Smooth muscle cell (in vitro differentiated cells): ENCODE results near the gene IGFL2. TPM values are rescaled to one million over a fixed set of nuclear protein-coding genes. Genes with fewer than 3 reads are reported as not detected.

ENCODE experiments used
- DNase-seq: peaks from one replicate; lab custom pipeline; 2025; ENCODE audit not compliant: unreplicated experiment; lab: John Stamatoyannopoulos, UW
- H2AFZ ChIP-seq: fragments of 200-600 bp; sonication (generic); 2 replicates; pipeline ENCODE4 v1.6.0; 2016; ENCODE audit warnings: antibody characterized with exemption, low read depth, mild to moderate bottlenecking
- H3F3A ChIP-seq: fragments of 200-600 bp; sonication (generic); 2 replicates; pipeline ENCODE4 v1.6.0; 2017; ENCODE audit warnings: antibody characterized with exemption, low read depth
- H3K27ac ChIP-seq: fragments of 200-600 bp; sonication (generic); 2 replicates; pipeline ENCODE4 v1.5.1; 2016; ENCODE audit warnings: low read depth, mild to moderate bottlenecking
- H3K27me3 ChIP-seq: fragments of 200-600 bp; sonication (generic); 2 replicates; pipeline ENCODE4 v1.6.1; 2016; ENCODE audit warnings: low read depth, mild to moderate bottlenecking
- H3K36me3 ChIP-seq: fragments of 200-600 bp; sonication (generic); 2 replicates; pipeline ENCODE4 v1.5.1; 2016; ENCODE audit warnings: low read depth
- H3K4me1 ChIP-seq: fragments of 200-600 bp; sonication (generic); 2 replicates; pipeline ENCODE4 v1.5.1; 2016; ENCODE audit warnings: low read depth
- H3K4me2 ChIP-seq: fragments of 200-600 bp; sonication (generic); 2 replicates; pipeline ENCODE4 v1.6.0; 2016; ENCODE audit warnings: mild to moderate bottlenecking
- H3K4me3 ChIP-seq: fragments of 200-600 bp; sonication (generic); 2 replicates; pipeline ENCODE4 v1.5.1; 2016; ENCODE audit warnings: mild to moderate bottlenecking
- H3K79me2 ChIP-seq: fragments of 200-600 bp; sonication (generic); 2 replicates; pipeline ENCODE4 v1.6.0; 2016; ENCODE audit warnings: low read depth, mild to moderate bottlenecking
- H3K9ac ChIP-seq: fragments of 200-600 bp; sonication (generic); 2 replicates; pipeline ENCODE4 v1.6.0; 2016; ENCODE audit warnings: low read depth
- H3K9me3 ChIP-seq: fragments of 200-600 bp; sonication (generic); replicated peaks from 2 replicates; pipeline ENCODE4 v1.5.1; 2016; ENCODE audit warnings: low read depth
- H4K20me1 ChIP-seq: fragments of 200-600 bp; sonication (generic); 2 replicates; pipeline ENCODE4 v1.6.0; 2016; ENCODE audit warnings: low read depth
- WGBS: methylation state at CpG from one replicate; pipeline ENCODE4 v1.1.7; 2016; ENCODE audit warnings: low lambda C conversion rate; 5-methylcytosine and 5-hydroxymethylcytosine counted together
- polyA plus RNA-seq: library from polyadenylated mRNA; unstranded; fragments of >200 nt; fragmentation: Nextera tagmentation; extraction: Ambion mirVana; gene quantifications from 2 replicates; pipeline ENCODE4 v1.2.1, GENCODE V29; 2016
- total RNA-seq: library from RNA; depleted of rRNA; stranded (reverse); fragments of >200 nt; gene quantifications from 2 replicates; pipeline ENCODE4 v1.2.3, GENCODE V29; 2014
- TF ChIP-seq, protein P1 (sequence below): fragments of 200-600 bp; sonication (generic); IDR thresholded peaks from 2 replicates; pipeline ENCODE4 v1.5.1; 2017; ENCODE audit warnings: borderline replicate concordance, mild to moderate bottlenecking, antibody characterized with exemption; ENCODE audit not compliant: insufficient read depth, poor library complexity, severe bottlenecking

Gene IGFL2
- total and polyA plus RNA-seq, 2 experiments from 2014 or later, result 126 to 164 TPM

DNA sequence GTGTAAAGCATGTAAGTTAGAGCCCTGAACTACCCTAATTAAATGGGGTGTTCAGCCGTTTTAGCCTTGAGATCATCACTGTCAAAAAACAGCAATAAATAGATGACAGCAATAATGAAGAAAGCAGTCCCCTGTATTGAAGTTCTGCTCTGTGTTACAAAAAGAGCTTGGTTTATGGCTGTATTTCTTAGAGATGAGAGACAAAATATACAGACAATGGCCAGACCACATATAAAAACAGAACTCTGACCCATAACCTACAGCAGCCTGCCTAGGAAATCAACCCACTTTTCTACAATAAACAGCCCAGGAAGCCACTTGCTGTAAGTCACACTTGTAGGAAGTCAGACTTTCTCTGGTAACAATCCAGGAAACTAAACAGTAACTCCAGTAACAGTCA is 34.3 kb upstream of the IGFL2 start:
- no peak overlapping the region for H2AFZ ChIP-seq
- peaks cover 8% of the 10 kb centered on the region for H3K4me1 ChIP-seq
- no peak overlapping the region for H3K4me2 ChIP-seq
- H4K20me1 ChIP-seq, result no peaks in the 10 kb centered on the region
- peak overlapping the region; percentile 86 for H3K27ac ChIP-seq
- H3K9me3 ChIP-seq, result no peaks in the 10 kb centered on the region
- H3K79me2 ChIP-seq, result no peaks in the 10 kb centered on the region
- TF ChIP-seq, protein P1, sequence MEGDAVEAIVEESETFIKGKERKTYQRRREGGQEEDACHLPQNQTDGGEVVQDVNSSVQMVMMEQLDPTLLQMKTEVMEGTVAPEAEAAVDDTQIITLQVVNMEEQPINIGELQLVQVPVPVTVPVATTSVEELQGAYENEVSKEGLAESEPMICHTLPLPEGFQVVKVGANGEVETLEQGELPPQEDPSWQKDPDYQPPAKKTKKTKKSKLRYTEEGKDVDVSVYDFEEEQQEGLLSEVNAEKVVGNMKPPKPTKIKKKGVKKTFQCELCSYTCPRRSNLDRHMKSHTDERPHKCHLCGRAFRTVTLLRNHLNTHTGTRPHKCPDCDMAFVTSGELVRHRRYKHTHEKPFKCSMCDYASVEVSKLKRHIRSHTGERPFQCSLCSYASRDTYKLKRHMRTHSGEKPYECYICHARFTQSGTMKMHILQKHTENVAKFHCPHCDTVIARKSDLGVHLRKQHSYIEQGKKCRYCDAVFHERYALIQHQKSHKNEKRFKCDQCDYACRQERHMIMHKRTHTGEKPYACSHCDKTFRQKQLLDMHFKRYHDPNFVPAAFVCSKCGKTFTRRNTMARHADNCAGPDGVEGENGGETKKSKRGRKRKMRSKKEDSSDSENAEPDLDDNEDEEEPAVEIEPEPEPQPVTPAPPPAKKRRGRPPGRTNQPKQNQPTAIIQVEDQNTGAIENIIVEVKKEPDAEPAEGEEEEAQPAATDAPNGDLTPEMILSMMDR, result no peak
- H3K36me3 ChIP-seq, result no peaks in the 10 kb centered on the region
- DNase-seq, result no peak
- no peaks in the 10 kb centered on the region for H3K27me3 ChIP-seq
- peaks cover 3% of the 10 kb centered on the region for H3F3A ChIP-seq
- H3K4me3 ChIP-seq, result no peak overlapping the region
- WGBS, result 12% methylated on average over 1 of the region's 1 CpG
- H3K9ac ChIP-seq, result no peak overlapping the region

DNA sequence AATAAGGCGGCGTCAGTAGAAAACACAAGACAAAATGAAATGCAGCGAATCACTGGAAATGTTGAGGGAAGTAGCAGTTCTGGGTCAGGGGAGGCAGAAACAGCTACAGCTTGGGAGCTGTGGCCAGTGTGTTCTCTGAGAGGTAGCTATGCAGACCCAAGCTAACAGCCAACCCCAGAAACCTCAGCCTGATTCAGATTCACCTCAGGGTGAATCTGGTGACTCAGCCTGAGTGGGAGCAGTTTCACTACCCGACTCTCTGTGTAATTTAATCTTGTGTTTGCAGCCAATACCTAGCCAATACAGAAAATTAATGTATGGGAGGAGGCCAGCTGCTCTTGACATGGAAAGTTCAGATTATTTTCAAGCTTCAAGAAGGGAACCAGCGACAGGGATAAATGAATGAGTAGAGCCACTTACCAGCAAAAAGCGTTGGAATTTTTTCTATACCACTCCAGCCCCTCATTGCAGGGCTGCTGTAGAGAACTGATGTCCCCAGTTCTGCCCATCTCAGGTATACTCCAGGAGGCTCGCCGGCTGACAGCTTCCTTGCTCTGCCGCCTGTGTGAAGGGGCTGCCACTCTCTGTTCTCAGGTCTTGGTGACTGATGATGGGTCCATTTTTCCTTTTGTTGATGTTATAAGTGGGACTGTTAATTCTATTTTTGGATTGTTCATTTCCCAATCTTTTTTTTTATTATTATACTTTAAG is 32.5 kb upstream of the IGFL2 start:
- Histone ChIP-seq H3K9me3 (no peaks in the 10 kb centered on the region), H3K27me3 (no peaks in the 10 kb centered on the region), H3K79me2 (no peaks in the 10 kb centered on the region), H3K27ac (peak overlapping the region; percentile 86), H2AFZ (no peak overlapping the region), H3K4me2 (peak overlapping the region; percentile 34), H3K4me3 (no peak overlapping the region), H3K4me1 (peaks cover 8% of the 10 kb centered on the region), H4K20me1 (no peaks in the 10 kb centered on the region), H3F3A (peaks cover 3% of the 10 kb centered on the region), H3K9ac (peak overlapping the region; percentile 28), H3K36me3 (no peaks in the 10 kb centered on the region)
- 69% methylated on average over 9 of the region's 9 CpGs for WGBS
- no peak for DNase-seq
- TF ChIP-seq, protein P1, result no peak

- Histone ChIP-seq H3K9me3 (no peaks in the 10 kb centered on the region), H3F3A (peaks cover 3% of the 10 kb centered on the region), H3K4me3 (no peak overlapping the region), H3K9ac (peak overlapping the region; percentile 24), H3K27me3 (no peaks in the 10 kb centered on the region), H3K79me2 (no peaks in the 10 kb centered on the region), H3K36me3 (no peaks in the 10 kb centered on the region), H3K4me2 (peak overlapping the region; percentile 34), H3K4me1 (peaks cover 8% of the 10 kb centered on the region), H4K20me1 (no peaks in the 10 kb centered on the region), H2AFZ (no peak overlapping the region), H3K27ac (peak overlapping the region; percentile 86)
- DNase-seq, result no peak
- WGBS, result 50% methylated on average over 3 of the region's 3 CpGs
- TF ChIP-seq, protein P1, result no peak
These were observed 31.9 kb upstream of the IGFL2 start for GRCh38 chr19:46116121-46116520.

- H3K4me3 ChIP-seq, result no peak overlapping the region
- H3K36me3 ChIP-seq, result no peaks in the 10 kb centered on the region
- no peaks in the 10 kb centered on the region for H3K9me3 ChIP-seq
- peaks cover 3% of the 10 kb centered on the region for H3F3A ChIP-seq
- H3K27ac ChIP-seq, result peak overlapping the region; percentile 86
- no peaks in the 10 kb centered on the region for H3K79me2 ChIP-seq
- no peaks in the 10 kb centered on the region for H3K27me3 ChIP-seq
- no peak overlapping the region for H2AFZ ChIP-seq
- H3K4me1 ChIP-seq, result peaks cover 17% of the 10 kb centered on the region
- TF ChIP-seq, protein P1, result no peak
- H3K4me2 ChIP-seq, result no peak overlapping the region
- H4K20me1 ChIP-seq, result no peaks in the 10 kb centered on the region
- DNase-seq, result no peak
- H3K9ac ChIP-seq, result no peak overlapping the region
- 71% methylated on average over 3 of the region's 3 CpGs for WGBS
These were observed 29.9 kb upstream of the IGFL2 start for GRCh38 chr19:46118136-46118535.
